CD4-positive, alpha-beta T cell treated with Interferon alpha-2 for 1 hour (primary cell): ENCODE results near the gene AHCYL2.

Source experiments
- DNase-seq, 2 donors: peaks; one replicate each; pipeline ENCODE4 v3.0.0-alpha.2; 2020 to 2022

Gene AHCYL2

GRCh38 chr7:129224251-129225205, at the start of gene AHCYL2:
Gene AHCYL2, plus strand, starts transcription at chr7:129225030.
- DNase-seq = peak; percentile 97 to 98

- DNase-seq = no peak
These were observed 47.7 kb upstream of the AHCYL2 start for GRCh38 chr7:129176916-129177710.

- no peak for DNase-seq
These were observed 39.7 kb upstream of the AHCYL2 start for GRCh38 chr7:129184981-129185670.

- DNase-seq = no peak
These were observed 38.0 kb upstream of the AHCYL2 start for GRCh38 chr7:129186749-129187260.

- DNase-seq = no peak
These were observed 37.0 kb upstream of the AHCYL2 start for GRCh38 chr7:129187681-129188371.

- no peak for DNase-seq
These were observed 36.4 kb upstream of the AHCYL2 start, which contains the start of gene SMO for GRCh38 chr7:129188372-129188891. Gene SMO, plus strand, starts transcription at chr7:129188633. Its CDS starts 519 bp downstream, at chr7:129189152.

- no peak for DNase-seq
These were observed 35.8 kb upstream of the AHCYL2 start for GRCh38 chr7:129188892-129189660.

- DNase-seq = no peak
These were observed 35.0 kb upstream of the AHCYL2 start for GRCh38 chr7:129189661-129190310.

- DNase-seq = no peak
These were observed 33.6 kb upstream of the AHCYL2 start for GRCh38 chr7:129191272-129191671.

- no peak for DNase-seq
These were observed 30.9 kb upstream of the AHCYL2 start for GRCh38 chr7:129193892-129194291.

- no peak for DNase-seq
These were observed 27.1 kb upstream of the AHCYL2 start for GRCh38 chr7:129197771-129198170.

- no peak for DNase-seq
These were observed 25.4 kb upstream of the AHCYL2 start for GRCh38 chr7:129199406-129199805.

- no peak for DNase-seq
These were observed 22.6 kb upstream of the AHCYL2 start for GRCh38 chr7:129202058-129202777.

- DNase-seq = no peak
These were observed 21.6 kb upstream of the AHCYL2 start for GRCh38 chr7:129203050-129203741.

GRCh38 chr7:129205126-129205818, 19.6 kb upstream of the AHCYL2 start:
- DNase-seq = no peak

- DNase-seq = no peak
These were observed 18.6 kb upstream of the AHCYL2 start for GRCh38 chr7:129205987-129206785.

- DNase-seq = no peak
These were observed 16.2 kb upstream of the AHCYL2 start for GRCh38 chr7:129208667-129209066.
